IPS-15b (cell line): ENCODE measurements around the gene ACACB.

Experiments used
- H3K27me3 ChIP-seq: one replicate; pipeline ENCODE4 v1.6.1; 2013; ENCODE audit warnings: low read length; ENCODE audit not compliant: control insufficient read depth, insufficient read depth
- H3K36me3 ChIP-seq: one replicate; pipeline ENCODE4 v1.6.1; 2013; ENCODE audit warnings: low read length; ENCODE audit not compliant: control insufficient read depth, insufficient read depth
- H3K4me1 ChIP-seq: one replicate; pipeline ENCODE4 v1.6.1; 2013; ENCODE audit warnings: mild to moderate bottlenecking, low read length; ENCODE audit not compliant: control insufficient read depth, insufficient read depth
- H3K4me3 ChIP-seq: one replicate; pipeline ENCODE4 v1.5.1; 2013; ENCODE audit warnings: low read depth, low read length
- H3K9ac ChIP-seq: one replicate; pipeline ENCODE4 v1.6.1; 2013; ENCODE audit warnings: low read depth, mild to moderate bottlenecking, low read length
- H3K9me3 ChIP-seq: one replicate; pipeline ENCODE4 v1.6.1; 2013; ENCODE audit warnings: mild to moderate bottlenecking, low read length; ENCODE audit not compliant: control insufficient read depth, insufficient read depth

The ACACB gene

GRCh38 chr12:109097140-109097434, 19.3 kb upstream of the ACACB start:
- Histone ChIP-seq H3K4me3 (peak overlapping the region; percentile 70), H3K9me3 (no peaks in the 10 kb centered on the region), H3K4me1 (no peaks in the 10 kb centered on the region), H3K9ac (no peak overlapping the region), H3K27me3 (peaks cover 3% of the 10 kb centered on the region), H3K36me3 (peaks cover 12% of the 10 kb centered on the region)

- Histone ChIP-seq H3K4me1 (no peaks in the 10 kb centered on the region), H3K27me3 (peaks cover 3% of the 10 kb centered on the region), H3K4me3 (peak within 1 kb of the TSS; percentile 70), H3K9me3 (no peaks in the 10 kb centered on the region), H3K9ac (peak within 1 kb of the TSS; percentile 83), H3K36me3 (peaks cover 17% of the 10 kb centered on the region)
Measured at GRCh38 chr12:109097435-109098182, 18.8 kb upstream of the ACACB start, which contains the start of gene UNG. UNG (plus strand) TSS chr12:109097597; CDS start chr12:109097680, 83 bp downstream.

GRCh38 chr12:109098183-109098604, 18.2 kb upstream of the ACACB start:
- Histone ChIP-seq H3K27me3 (no peaks in the 10 kb centered on the region), H3K9me3 (no peaks in the 10 kb centered on the region), H3K9ac (peak overlapping the region; percentile 54), H3K36me3 (peaks cover 21% of the 10 kb centered on the region), H3K4me1 (no peaks in the 10 kb centered on the region), H3K4me3 (peak overlapping the region; percentile 70)

GRCh38 chr12:109098651-109099050, 17.7 kb upstream of the ACACB start:
- Histone ChIP-seq H3K9me3 (no peaks in the 10 kb centered on the region), H3K27me3 (no peaks in the 10 kb centered on the region), H3K9ac (peak overlapping the region; percentile 54), H3K4me3 (peak overlapping the region; percentile 70), H3K4me1 (no peaks in the 10 kb centered on the region), H3K36me3 (peaks cover 26% of the 10 kb centered on the region)

- H3K36me3 ChIP-seq, result peaks cover 26% of the 10 kb centered on the region
Measured at GRCh38 chr12:109099431-109100020, 16.9 kb upstream of the ACACB start.

GRCh38 chr12:109100741-109101140, 15.6 kb upstream of the ACACB start:
- peaks cover 31% of the 10 kb centered on the region for H3K36me3 ChIP-seq
- H3K9me3 ChIP-seq, result no peaks in the 10 kb centered on the region
- H3K4me1 ChIP-seq, result no peaks in the 10 kb centered on the region

More at GRCh38 chr12:109099431-109100020, 16.9 kb upstream of the ACACB start:
- Histone ChIP-seq H3K9me3 (no peaks in the 10 kb centered on the region), H3K4me1 (no peaks in the 10 kb centered on the region), H3K4me3 (no peak overlapping the region), H3K9ac (no peak overlapping the region), H3K27me3 (no peaks in the 10 kb centered on the region)

GRCh38 chr12:109102491-109102890, 13.9 kb upstream of the ACACB start:
- Histone ChIP-seq H3K36me3 (peaks cover 44% of the 10 kb centered on the region), H3K9ac (no peak overlapping the region), H3K4me1 (no peaks in the 10 kb centered on the region), H3K9me3 (no peaks in the 10 kb centered on the region), H3K27me3 (no peaks in the 10 kb centered on the region), H3K4me3 (no peak overlapping the region)

More at GRCh38 chr12:109100741-109101140, 15.6 kb upstream of the ACACB start:
- H3K9ac ChIP-seq, result no peak overlapping the region
- no peak overlapping the region for H3K4me3 ChIP-seq
- no peaks in the 10 kb centered on the region for H3K27me3 ChIP-seq

GRCh38 chr12:109105176-109105575, 11.2 kb upstream of the ACACB start:
- Histone ChIP-seq H3K36me3 (peaks cover 47% of the 10 kb centered on the region), H3K9ac (no peak overlapping the region), H3K9me3 (no peaks in the 10 kb centered on the region), H3K27me3 (no peaks in the 10 kb centered on the region), H3K4me3 (no peak overlapping the region), H3K4me1 (no peaks in the 10 kb centered on the region)

- Histone ChIP-seq H3K9me3 (no peaks in the 10 kb centered on the region), H3K27me3 (no peaks in the 10 kb centered on the region), H3K36me3 (peaks cover 24% of the 10 kb centered on the region), H3K9ac (no peak overlapping the region), H3K4me3 (no peak overlapping the region), H3K4me1 (no peaks in the 10 kb centered on the region)
Measured at GRCh38 chr12:109109746-109110350, 6.5 kb upstream of the ACACB start.

- no peak overlapping the region for H3K9ac ChIP-seq
- H3K4me1 ChIP-seq, result peaks cover 5% of the 10 kb centered on the region
- no peaks in the 10 kb centered on the region for H3K9me3 ChIP-seq
- peak overlapping the region; percentile 63 for H3K4me3 ChIP-seq
- peaks cover 17% of the 10 kb centered on the region for H3K36me3 ChIP-seq
- no peaks in the 10 kb centered on the region for H3K27me3 ChIP-seq
Measured at GRCh38 chr12:109110988-109111495, 5.3 kb upstream of the ACACB start.

- no peak overlapping the region for H3K4me3 ChIP-seq
- H3K9ac ChIP-seq, result no peak overlapping the region
- peaks cover 5% of the 10 kb centered on the region for H3K4me1 ChIP-seq
- H3K27me3 ChIP-seq, result no peaks in the 10 kb centered on the region
- H3K36me3 ChIP-seq, result peaks cover 6% of the 10 kb centered on the region
- no peaks in the 10 kb centered on the region for H3K9me3 ChIP-seq
Measured at GRCh38 chr12:109112720-109113465, 3.5 kb upstream of the ACACB start.
